HEK293 (cell line): Measurements from ENCODE around the gene HES7.
A peak's percentile ranks its signal among the peaks of the same experiment; 100 is the strongest.

ENCODE experiments used
- MEIS1 ChIP-seq: sonication (generic); formaldehyde crosslinking; IDR thresholded peaks from 2 replicates; pipeline ENCODE4 v1.8.1; 2022; ENCODE audit warnings: missing genetic modification reagents, mild to moderate bottlenecking, borderline replicate concordance
- PRDM1 ChIP-seq: fragments of 450-650 bp; formaldehyde crosslinking; IDR thresholded peaks from 2 replicates; pipeline ENCODE4; 2016; ENCODE audit warnings: missing biosample characterization, missing genetic modification characterization
- PRDM4 ChIP-seq: fragments of 450-650 bp; formaldehyde crosslinking; IDR thresholded peaks from 2 replicates; pipeline ENCODE4 v1.5.1; 2017; ENCODE audit warnings: missing biosample characterization, missing genetic modification characterization
- REPIN1 ChIP-seq: fragments of 450-650 bp; formaldehyde crosslinking; IDR thresholded peaks from 2 replicates; pipeline ENCODE4 v1.5.1; 2017; ENCODE audit warnings: missing biosample characterization, missing genetic modification characterization, low read depth
- TRIM28 ChIP-seq: IDR thresholded peaks from 2 replicates; pipeline ENCODE4 v1.6.1; 2011; ENCODE audit warnings: low read length, control low read depth, borderline replicate concordance
- WT1 ChIP-seq: fragments of 450-650 bp; formaldehyde crosslinking; IDR thresholded peaks from 2 replicates; pipeline ENCODE4 v1.5.1; 2016; ENCODE audit warnings: missing biosample characterization, missing genetic modification characterization
- ZBTB20 ChIP-seq: fragments of 450-650 bp; formaldehyde crosslinking; IDR thresholded peaks from 2 replicates; pipeline ENCODE4 v1.5.1; 2016; ENCODE audit warnings: missing biosample characterization, missing genetic modification characterization
- ZBTB7A ChIP-seq: fragments of 450-650 bp; formaldehyde crosslinking; IDR thresholded peaks from 2 replicates; pipeline ENCODE4 v1.5.1; 2016; ENCODE audit warnings: low read depth, missing biosample characterization, missing genetic modification characterization
- ZNF121 ChIP-seq: fragments of 450-650 bp; formaldehyde crosslinking; IDR thresholded peaks from 2 replicates; pipeline ENCODE4 v1.5.1; 2016; ENCODE audit warnings: missing biosample characterization, missing genetic modification characterization
- ZNF140 ChIP-seq: fragments of 450-650 bp; formaldehyde crosslinking; IDR thresholded peaks from 2 replicates; pipeline ENCODE4 v1.5.1; 2016; ENCODE audit warnings: missing biosample characterization, missing genetic modification characterization
- ZNF169 ChIP-seq: fragments of 450-650 bp; formaldehyde crosslinking; IDR thresholded peaks from 2 replicates; pipeline ENCODE4 v1.5.1; 2016; ENCODE audit warnings: missing biosample characterization, missing genetic modification characterization
- ZNF223 ChIP-seq: fragments of 450-650 bp; formaldehyde crosslinking; IDR thresholded peaks from 2 replicates; pipeline ENCODE4 v1.5.1; 2016; ENCODE audit warnings: missing biosample characterization, missing genetic modification characterization
- ZNF248 ChIP-seq: fragments of 450-650 bp; formaldehyde crosslinking; IDR thresholded peaks from 2 replicates; pipeline ENCODE4 v1.5.1; 2017; ENCODE audit warnings: missing biosample characterization, missing genetic modification characterization
- ZNF26 ChIP-seq: fragments of 450-650 bp; formaldehyde crosslinking; IDR thresholded peaks from 2 replicates; pipeline ENCODE4 v1.5.1; 2016; ENCODE audit warnings: missing biosample characterization, missing genetic modification characterization
- ZNF311 ChIP-seq: fragments of 450-650 bp; formaldehyde crosslinking; IDR thresholded peaks from 2 replicates; pipeline ENCODE4 v1.5.1; 2017; ENCODE audit warnings: missing biosample characterization, missing genetic modification characterization, borderline replicate concordance
- ZNF37A ChIP-seq: fragments of 450-650 bp; IDR thresholded peaks from 2 replicates; pipeline ENCODE4 v1.5.1; 2018; ENCODE audit warnings: missing biosample characterization, missing genetic modification characterization
- ZNF391 ChIP-seq: fragments of 450-650 bp; formaldehyde crosslinking; IDR thresholded peaks from 2 replicates; pipeline ENCODE4 v1.5.1; 2016; ENCODE audit warnings: low read depth, missing biosample characterization, missing genetic modification characterization, borderline replicate concordance
- ZNF514 ChIP-seq: fragments of 450-650 bp; formaldehyde crosslinking; IDR thresholded peaks from 2 replicates; pipeline ENCODE4 v1.5.1; 2016; ENCODE audit warnings: missing biosample characterization, missing genetic modification characterization
- ZNF549 ChIP-seq: fragments of 450-650 bp; IDR thresholded peaks from 2 replicates; pipeline ENCODE4 v1.5.1; 2018; ENCODE audit warnings: missing biosample characterization, missing genetic modification characterization, mild to moderate bottlenecking, inconsistent platforms, moderate library complexity
- ZNF580 ChIP-seq: fragments of 450-650 bp; formaldehyde crosslinking; IDR thresholded peaks from 2 replicates; pipeline ENCODE4 v1.5.1; 2016; ENCODE audit warnings: missing biosample characterization, missing genetic modification characterization
- ZNF624 ChIP-seq: fragments of 450-650 bp; formaldehyde crosslinking; IDR thresholded peaks from 2 replicates; pipeline ENCODE4 v1.5.1; 2017; ENCODE audit warnings: missing biosample characterization, missing genetic modification characterization
- ZNF670 ChIP-seq: fragments of 450-650 bp; formaldehyde crosslinking; IDR thresholded peaks from 2 replicates; pipeline ENCODE4 v1.5.1; 2016; ENCODE audit warnings: missing biosample characterization, missing genetic modification characterization, low read depth
- ZNF692 ChIP-seq: fragments of 450-650 bp; formaldehyde crosslinking; IDR thresholded peaks from 2 replicates; pipeline ENCODE4 v1.5.1; 2016; ENCODE audit warnings: missing biosample characterization, missing genetic modification characterization
- ZNF747 ChIP-seq: fragments of 450-650 bp; formaldehyde crosslinking; IDR thresholded peaks from 2 replicates; pipeline ENCODE4 v1.5.1; 2016; ENCODE audit warnings: missing biosample characterization, missing genetic modification characterization
- ZNF843 ChIP-seq: fragments of 450-650 bp; formaldehyde crosslinking; IDR thresholded peaks from 2 replicates; pipeline ENCODE4 v1.5.1; 2016; ENCODE audit warnings: missing biosample characterization, missing genetic modification characterization
- ZSCAN4 ChIP-seq: fragments of 450-650 bp; formaldehyde crosslinking; IDR thresholded peaks from 2 replicates; pipeline ENCODE4 v1.5.1; 2017; ENCODE audit warnings: missing biosample characterization, missing genetic modification characterization
- ZXDB ChIP-seq: fragments of 450-650 bp; formaldehyde crosslinking; IDR thresholded peaks from 2 replicates; pipeline ENCODE4 v1.5.1; 2016; ENCODE audit warnings: missing biosample characterization, missing genetic modification characterization
- TF ChIP-seq, protein P1 (sequence below): fragments of 450-650 bp; formaldehyde crosslinking; IDR thresholded peaks from 2 replicates; pipeline ENCODE4 v1.5.1; 2017; ENCODE audit warnings: missing biosample characterization, missing genetic modification characterization
- TF ChIP-seq, protein P2 (sequence below): fragments of 450-650 bp; formaldehyde crosslinking; IDR thresholded peaks from 2 replicates; pipeline ENCODE4 v1.5.1; 2016; ENCODE audit warnings: missing biosample characterization, missing genetic modification characterization
- TF ChIP-seq, protein P3 (sequence below): fragments of 450-650 bp; formaldehyde crosslinking; IDR thresholded peaks from 2 replicates; pipeline ENCODE4 v1.5.1; 2016; ENCODE audit warnings: missing biosample characterization, missing genetic modification characterization

The HES7 gene

DNA sequence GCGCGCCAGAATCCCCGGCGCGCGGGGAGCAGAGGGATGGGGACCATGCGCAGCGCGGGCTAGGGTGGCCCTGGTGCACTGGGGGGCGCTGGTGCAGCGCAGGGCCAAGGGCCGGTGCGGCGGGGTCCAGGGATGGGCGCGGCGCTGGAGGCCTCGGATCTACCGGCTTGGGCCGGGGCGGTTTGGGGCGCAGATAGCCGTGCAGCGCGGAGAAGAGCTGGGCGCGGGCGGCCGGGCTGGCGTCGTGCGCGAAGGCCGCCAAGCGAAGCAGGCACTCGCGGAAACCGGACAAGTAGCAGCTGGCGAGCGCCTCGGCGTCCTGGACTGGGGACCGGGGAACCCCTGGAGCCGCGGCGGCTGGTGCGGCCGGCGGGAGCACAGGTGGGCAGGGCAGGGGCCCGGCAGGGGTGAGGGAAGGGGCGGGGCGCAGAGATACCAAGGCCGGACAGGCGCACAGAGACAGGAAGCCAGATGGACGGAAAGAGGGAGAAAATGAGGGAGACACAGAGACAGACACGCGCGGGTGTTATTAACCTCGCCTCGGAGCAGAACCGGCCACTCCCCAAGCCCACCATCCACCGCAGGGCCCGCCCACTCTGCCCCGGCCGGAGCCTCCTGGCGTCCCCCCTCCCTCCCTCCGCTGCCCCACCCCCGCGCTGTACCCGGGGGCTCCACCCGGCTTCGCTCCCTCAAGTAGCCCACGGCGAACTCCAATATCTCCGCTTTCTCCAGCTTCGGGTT lies 2.1 kb downstream of the HES7 start (continued):
- TF ChIP-seq ZNF843 (tag by site-specific recombination) (no peak), ZNF37A (tag by site-specific recombination) (no peak), ZNF549 (tag by site-specific recombination) (no peak), ZNF580 (tag by site-specific recombination) (no peak), ZBTB20 (tag by site-specific recombination) (peak; percentile 94), ZNF670 (tag by site-specific recombination) (no peak), PRDM1 (tag by site-specific recombination) (no peak), ZNF223 (no peak), ZNF514 (tag by site-specific recombination) (no peak), ZSCAN4 (tag by site-specific recombination) (0 out of 2 replicates have a peak, but pooled peaks have one; percentile 4), ZNF692 (tag by site-specific recombination) (peak; percentile 63; the same call in 1 of the 2 replicates), ZNF121 (tag by site-specific recombination) (no peak), ZNF311 (tag by site-specific recombination) (no peak), ZNF169 (no peak), TRIM28 (no peak), REPIN1 (tag by site-specific recombination) (peak; percentile 53; the same call in 1 of the 2 replicates), ZNF26 (tag by site-specific recombination) (no peak), ZNF747 (tag by site-specific recombination) (no peak), ZNF248 (no peak), ZXDB (tag by site-specific recombination) (peak; percentile 99), MEIS1 (CRISPR knock-in tag) (no peak), ZBTB7A (tag by site-specific recombination) (peak; percentile 36; the same call in 1 of the 2 replicates), ZNF624 (tag by site-specific recombination) (no peak), ZNF140 (no peak), WT1 (tag by site-specific recombination) (no peak; the same call in 1 of the 2 replicates), ZNF391 (tag by site-specific recombination) (no peak), PRDM4 (tag by site-specific recombination) (no peak)
- TF ChIP-seq, protein P1, sequence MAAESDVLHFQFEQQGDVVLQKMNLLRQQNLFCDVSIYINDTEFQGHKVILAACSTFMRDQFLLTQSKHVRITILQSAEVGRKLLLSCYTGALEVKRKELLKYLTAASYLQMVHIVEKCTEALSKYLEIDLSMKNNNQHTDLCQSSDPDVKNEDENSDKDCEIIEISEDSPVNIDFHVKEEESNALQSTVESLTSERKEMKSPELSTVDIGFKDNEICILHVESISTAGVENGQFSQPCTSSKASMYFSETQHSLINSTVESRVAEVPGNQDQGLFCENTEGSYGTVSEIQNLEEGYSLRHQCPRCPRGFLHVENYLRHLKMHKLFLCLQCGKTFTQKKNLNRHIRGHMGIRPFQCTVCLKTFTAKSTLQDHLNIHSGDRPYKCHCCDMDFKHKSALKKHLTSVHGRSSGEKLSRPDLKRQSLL (tag by site-specific recombination): peak; percentile 87
- TF ChIP-seq, protein P2, sequence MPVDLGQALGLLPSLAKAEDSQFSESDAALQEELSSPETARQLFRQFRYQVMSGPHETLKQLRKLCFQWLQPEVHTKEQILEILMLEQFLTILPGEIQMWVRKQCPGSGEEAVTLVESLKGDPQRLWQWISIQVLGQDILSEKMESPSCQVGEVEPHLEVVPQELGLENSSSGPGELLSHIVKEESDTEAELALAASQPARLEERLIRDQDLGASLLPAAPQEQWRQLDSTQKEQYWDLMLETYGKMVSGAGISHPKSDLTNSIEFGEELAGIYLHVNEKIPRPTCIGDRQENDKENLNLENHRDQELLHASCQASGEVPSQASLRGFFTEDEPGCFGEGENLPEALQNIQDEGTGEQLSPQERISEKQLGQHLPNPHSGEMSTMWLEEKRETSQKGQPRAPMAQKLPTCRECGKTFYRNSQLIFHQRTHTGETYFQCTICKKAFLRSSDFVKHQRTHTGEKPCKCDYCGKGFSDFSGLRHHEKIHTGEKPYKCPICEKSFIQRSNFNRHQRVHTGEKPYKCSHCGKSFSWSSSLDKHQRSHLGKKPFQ (tag by site-specific recombination): no peak
- TF ChIP-seq, protein P3, sequence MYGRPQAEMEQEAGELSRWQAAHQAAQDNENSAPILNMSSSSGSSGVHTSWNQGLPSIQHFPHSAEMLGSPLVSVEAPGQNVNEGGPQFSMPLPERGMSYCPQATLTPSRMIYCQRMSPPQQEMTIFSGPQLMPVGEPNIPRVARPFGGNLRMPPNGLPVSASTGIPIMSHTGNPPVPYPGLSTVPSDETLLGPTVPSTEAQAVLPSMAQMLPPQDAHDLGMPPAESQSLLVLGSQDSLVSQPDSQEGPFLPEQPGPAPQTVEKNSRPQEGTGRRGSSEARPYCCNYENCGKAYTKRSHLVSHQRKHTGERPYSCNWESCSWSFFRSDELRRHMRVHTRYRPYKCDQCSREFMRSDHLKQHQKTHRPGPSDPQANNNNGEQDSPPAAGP (tag by site-specific recombination): no peak
